Activated naive CD4-positive, alpha-beta T cell treated with anti-CD3 and anti-CD28 coated beads, Interleukin-2, amount 10 ng/mL, durations not matched to agents 7 days and 5 days (primary cell): ENCODE measurements around the gene ULBP2.
"Not testable (repeated sequence)": the region's sequence is repeated elsewhere in the genome, so short reads cannot be mapped to it uniquely, and the experiment has no call there.

Experiments
- CTCF ChIA-PET: fragments of 350-600 bp; sonication (Branson Sonifier 250); formaldehyde crosslinking; loops from one replicate; lab custom pipeline; 2021; ENCODE audit warnings: antibody characterized with exemption; lab: Charles Lee
- DNase-seq: peaks from one replicate; pipeline ENCODE4 v3.0.0-alpha.2; 2020
- H3K27ac Mint-ChIP-seq: one replicate; pipeline ENCODE4 v1.8.0; 2021; ENCODE audit warnings: mild to moderate bottlenecking, moderate library complexity, mixed read lengths
- H3K27me3 Mint-ChIP-seq: one replicate; pipeline ENCODE4 v1.8.0; 2021; ENCODE audit warnings: mild to moderate bottlenecking, mixed read lengths
- H3K36me3 Mint-ChIP-seq: one replicate; pipeline ENCODE4 v1.8.0; 2021; ENCODE audit warnings: mixed read lengths
- H3K4me1 Mint-ChIP-seq: one replicate; pipeline ENCODE4 v1.8.0; 2021; ENCODE audit warnings: mixed read lengths
- H3K4me3 Mint-ChIP-seq: one replicate; pipeline ENCODE4 v1.8.0; 2021; ENCODE audit warnings: mild to moderate bottlenecking, moderate library complexity, mixed read lengths
- H3K9me3 Mint-ChIP-seq: one replicate; pipeline ENCODE4 v1.8.0; 2021; ENCODE audit warnings: mixed read lengths

ULBP2 gene

GRCh38 chr6:149917679-149918078 is 24.1 kb upstream of the ULBP2 start:
- Mint-ChIP-seq H3K27me3 (peaks cover 72% of the 10 kb centered on the region), H3K36me3 (no peaks in the 10 kb centered on the region), H3K4me1 (peaks cover 6% of the 10 kb centered on the region), H3K9me3 (no peaks in the 10 kb centered on the region), H3K4me3 (no peak overlapping the region), H3K27ac (no peak overlapping the region)
- CTCF ChIA-PET = interaction anchor here (1.5 kb wide), 1 partner anchor 77 kb away, joined by 6 read pairs; no protein-coding TSS in a partner anchor
- no peak for DNase-seq

GRCh38 chr6:149918151-149918905 is 23.5 kb upstream of the ULBP2 start:
- peaks cover 12% of the 10 kb centered on the region for H3K4me1 Mint-ChIP-seq
- H3K4me3 Mint-ChIP-seq = no peak overlapping the region
- H3K9me3 Mint-ChIP-seq = no peaks in the 10 kb centered on the region
- H3K36me3 Mint-ChIP-seq = no peaks in the 10 kb centered on the region
- CTCF ChIA-PET = interaction anchor here (1.5 kb wide), 1 partner anchor 78 kb away, joined by 6 read pairs; no protein-coding TSS in a partner anchor
- no peak for DNase-seq
- H3K27ac Mint-ChIP-seq = no peak overlapping the region
- H3K27me3 Mint-ChIP-seq = peaks cover 72% of the 10 kb centered on the region

GRCh38 chr6:149919126-149919833 is 22.5 kb upstream of the ULBP2 start:
- CTCF ChIA-PET, H3K36me3 Mint-ChIP-seq, H3K4me3 Mint-ChIP-seq, H3K9me3 Mint-ChIP-seq, H3K27ac Mint-ChIP-seq, DNase-seq: not testable (repeated sequence)
- H3K27me3 Mint-ChIP-seq = peaks cover 72% of the 10 kb centered on the region
- H3K4me1 Mint-ChIP-seq = peaks cover 20% of the 10 kb centered on the region

GRCh38 chr6:149919834-149920225 is 22.0 kb upstream of the ULBP2 start:
- Mint-ChIP-seq H3K9me3 (no peaks in the 10 kb centered on the region), H3K4me3 (no peak overlapping the region), H3K27ac (no peak overlapping the region), H3K4me1 (peaks cover 21% of the 10 kb centered on the region), H3K27me3 (peaks cover 74% of the 10 kb centered on the region), H3K36me3 (no peaks in the 10 kb centered on the region)
- CTCF ChIA-PET = no interaction called here
- DNase-seq = no peak

GRCh38 chr6:149921361-149921760 is 20.5 kb upstream of the ULBP2 start:
- CTCF ChIA-PET = interaction anchor here (1.2 kb wide), 1 partner anchor 86 kb away, joined by 3 read pairs; no protein-coding TSS in a partner anchor
- Mint-ChIP-seq H3K9me3 (no peaks in the 10 kb centered on the region), H3K36me3 (no peaks in the 10 kb centered on the region), H3K4me1 (peaks cover 30% of the 10 kb centered on the region), H3K27me3 (peaks cover 84% of the 10 kb centered on the region), H3K27ac (no peak overlapping the region), H3K4me3 (no peak overlapping the region)
- DNase-seq = no peak

GRCh38 chr6:149922091-149922490 is 19.7 kb upstream of the ULBP2 start:
- Mint-ChIP-seq H3K27me3 (peaks cover 84% of the 10 kb centered on the region), H3K4me1 (peaks cover 31% of the 10 kb centered on the region), H3K4me3 (peak overlapping the region; percentile 7)
- H3K9me3 Mint-ChIP-seq, H3K27ac Mint-ChIP-seq, H3K36me3 Mint-ChIP-seq, DNase-seq, CTCF ChIA-PET: not testable (repeated sequence)

GRCh38 chr6:149922642-149923326 is 19.0 kb upstream of the ULBP2 start, which contains the start of gene RAET1G:
Gene RAET1G (minus strand): TSS chr6:149923121. CDS start chr6:149923010, 111 bp downstream.
- CTCF ChIA-PET = no interaction called here
- Mint-ChIP-seq H3K9me3 (no peaks in the 10 kb centered on the region), H3K4me1 (peaks cover 33% of the 10 kb centered on the region), H3K4me3 (peak within 1 kb of the TSS; percentile 73), H3K27ac (no peak within 1 kb of the TSS), H3K36me3 (no peaks in the 10 kb centered on the region), H3K27me3 (peaks cover 89% of the 10 kb centered on the region)
- DNase-seq = peak; percentile 93

- Mint-ChIP-seq H3K4me3 (peak overlapping the region; percentile 73), H3K27ac (no peak overlapping the region), H3K9me3 (no peaks in the 10 kb centered on the region), H3K4me1 (peaks cover 33% of the 10 kb centered on the region), H3K36me3 (no peaks in the 10 kb centered on the region), H3K27me3 (peaks cover 89% of the 10 kb centered on the region)
- DNase-seq = no peak
- CTCF ChIA-PET = interaction anchor here (1.0 to 2.6 kb wide), 6 partner anchors 81 to 94 kb away, joined by 3 to 20 read pairs (median 6); no protein-coding TSS in a partner anchor
Observed at GRCh38 chr6:149923327-149923986, 18.4 kb upstream of the ULBP2 start.

- Mint-ChIP-seq H3K4me3 (peak overlapping the region; percentile 5), H3K9me3 (no peaks in the 10 kb centered on the region), H3K27ac (no peak overlapping the region)
Observed at GRCh38 chr6:149924206-149924932, 17.4 kb upstream of the ULBP2 start.

GRCh38 chr6:149924933-149925252 is 16.9 kb upstream of the ULBP2 start:
- Mint-ChIP-seq H3K27ac (no peak overlapping the region), H3K9me3 (no peaks in the 10 kb centered on the region), H3K4me3 (no peak overlapping the region), H3K4me1 (peaks cover 33% of the 10 kb centered on the region), H3K36me3 (no peaks in the 10 kb centered on the region), H3K27me3 (peaks cover 94% of the 10 kb centered on the region)
- CTCF ChIA-PET = interaction anchor here (1.0 to 2.6 kb wide), 8 partner anchors 55 to 188 kb away, joined by 3 to 20 read pairs (median 5); no protein-coding TSS in a partner anchor
- no peak for DNase-seq

More at GRCh38 chr6:149924206-149924932, 17.4 kb upstream of the ULBP2 start:
- no peak for DNase-seq
- H3K27me3 Mint-ChIP-seq = peaks cover 90% of the 10 kb centered on the region
- H3K36me3 Mint-ChIP-seq = no peaks in the 10 kb centered on the region
- CTCF ChIA-PET = interaction anchor here (1.0 to 2.6 kb wide), 10 partner anchors 54 to 188 kb away, joined by 3 to 20 read pairs (median 4); no protein-coding TSS in a partner anchor
- peaks cover 33% of the 10 kb centered on the region for H3K4me1 Mint-ChIP-seq

- Mint-ChIP-seq H3K9me3 (no peaks in the 10 kb centered on the region), H3K27me3 (peaks cover 94% of the 10 kb centered on the region), H3K4me1 (peaks cover 33% of the 10 kb centered on the region), H3K4me3 (peak overlapping the region; percentile 33), H3K36me3 (no peaks in the 10 kb centered on the region), H3K27ac (no peak overlapping the region)
- CTCF ChIA-PET = interaction anchor here (1.0 to 2.6 kb wide), 7 partner anchors 55 to 189 kb away, joined by 3 to 20 read pairs (median 6); no protein-coding TSS in a partner anchor
- peak; percentile 36 for DNase-seq
Observed at GRCh38 chr6:149925253-149925973, 16.4 kb upstream of the ULBP2 start.

- Mint-ChIP-seq H3K4me3 (peak overlapping the region; percentile 32), H3K27ac (no peak overlapping the region), H3K4me1 (peaks cover 33% of the 10 kb centered on the region), H3K27me3 (peaks cover 96% of the 10 kb centered on the region), H3K36me3 (no peaks in the 10 kb centered on the region), H3K9me3 (no peaks in the 10 kb centered on the region)
- CTCF ChIA-PET = interaction anchor here (0.7 to 2.6 kb wide), 7 partner anchors 61 to 95 kb away, joined by 3 to 20 read pairs (median 6); no protein-coding TSS in a partner anchor
- DNase-seq = peak; percentile 88
Observed at GRCh38 chr6:149925974-149926777, 15.6 kb upstream of the ULBP2 start.
